Superior temporal gyrus (tissue), 1 donor: ENCODE data around the gene STK4.
A peak's percentile ranks its signal among the peaks of the same experiment; 100 is the strongest.
"Not testable (repeated sequence)": the region's sequence is repeated elsewhere in the genome, so short reads cannot be mapped to it uniquely, and the experiment has no call there.

Source experiments
- DNase-seq: peaks from one replicate; pipeline ENCODE4 v3.0.0-alpha.2; 2016; ENCODE audit errors: extremely low spot score

The STK4 gene

DNA sequence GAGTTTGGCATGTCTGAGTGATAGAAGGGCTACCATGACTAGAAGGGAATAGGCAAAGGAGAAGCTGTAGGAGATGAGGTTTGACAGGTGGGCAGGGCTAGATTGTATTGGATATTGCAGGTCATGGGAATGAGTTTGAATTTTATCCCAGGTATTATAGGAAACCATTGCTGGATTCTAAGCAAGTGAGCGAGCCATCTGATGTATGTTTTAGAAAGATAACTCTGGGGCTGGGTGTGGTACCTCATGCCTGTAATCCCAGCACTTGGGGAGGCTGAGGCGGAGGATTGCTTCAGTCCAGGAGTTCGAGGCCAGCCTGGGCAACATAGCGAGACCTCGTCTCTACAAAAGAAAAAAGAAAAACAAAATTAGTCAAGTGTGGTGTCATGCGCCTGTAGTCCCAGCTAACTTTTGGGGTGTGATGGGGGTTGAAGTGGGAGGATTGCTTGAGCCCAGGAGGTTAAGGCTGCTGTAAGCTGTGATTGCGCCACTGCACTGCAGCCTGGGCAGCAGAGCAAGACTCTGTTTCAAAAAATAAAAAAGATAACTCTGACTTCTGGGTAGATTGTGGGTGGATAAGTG lies 16.9 kb downstream of the STK4 start:
- DNase-seq = no peak

DNA sequence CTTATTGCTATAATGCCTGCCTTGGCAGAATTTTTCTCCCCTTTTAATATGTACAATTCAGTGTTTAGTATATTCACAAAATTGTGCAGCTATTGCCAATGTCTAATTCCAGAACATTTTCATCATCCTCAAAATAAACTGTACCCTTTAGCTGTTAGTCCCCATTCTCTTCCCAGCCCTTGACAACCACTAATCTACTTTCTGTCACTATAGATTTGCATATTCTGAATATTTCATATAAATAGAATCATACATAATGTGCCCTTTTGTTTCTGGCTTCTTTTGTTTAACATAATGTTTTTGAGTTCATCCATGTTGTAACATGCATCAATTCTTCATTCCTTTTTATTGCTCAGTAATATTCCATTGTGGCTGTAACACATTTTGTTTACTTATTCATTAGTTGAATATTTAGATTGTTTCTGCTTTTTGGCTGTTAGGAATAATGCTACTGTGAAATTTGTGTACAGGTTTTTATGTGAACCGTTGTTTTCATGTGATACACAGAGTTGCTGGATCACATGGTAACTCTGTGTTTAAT lies 22.4 kb downstream of the STK4 start:
- no peak for DNase-seq

DNA sequence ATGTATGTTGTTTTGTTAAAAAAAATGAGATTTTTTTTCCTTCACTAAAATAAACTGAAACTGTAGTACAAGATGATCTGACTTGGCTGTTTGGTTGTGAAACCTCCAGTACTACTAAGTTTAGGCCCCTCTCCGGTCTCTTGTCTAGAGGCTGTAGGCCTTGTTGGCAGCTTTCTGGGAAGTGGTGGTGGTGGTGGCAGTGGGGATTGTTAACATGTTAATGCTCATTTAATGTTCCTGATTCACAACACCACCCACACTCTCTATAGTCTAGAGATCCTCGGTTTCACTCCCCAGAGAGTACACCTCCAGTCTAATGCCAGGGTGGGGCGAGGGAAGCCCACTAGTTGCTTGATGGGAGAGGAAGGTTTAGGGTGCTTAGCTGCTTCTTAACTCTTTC lies 24.1 kb downstream of the STK4 start:
- DNase-seq = no peak

DNA sequence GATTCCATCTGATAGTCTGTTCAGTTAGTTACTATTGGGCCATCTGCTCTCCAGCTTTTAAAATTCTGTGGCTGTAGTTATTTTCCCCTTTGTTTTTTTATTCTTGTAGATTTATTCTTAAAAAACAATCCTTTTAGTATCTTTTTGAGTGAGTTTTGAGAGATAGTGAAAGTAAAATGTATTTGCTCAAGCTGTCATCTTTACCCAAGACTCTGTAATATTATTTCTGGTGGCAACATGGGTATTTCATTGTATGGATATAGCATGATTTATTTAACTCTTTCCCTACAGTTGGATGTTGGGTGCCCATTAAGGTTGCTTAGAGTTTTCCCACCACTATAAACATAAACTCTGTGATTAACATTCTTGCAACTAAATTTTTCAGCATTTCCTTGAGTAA lies 24.6 kb downstream of the STK4 start:
- DNase-seq = no peak

- DNase-seq = no peak
Observed at GRCh38 chr20:44993343-44993742, 27.0 kb downstream of the STK4 start.

DNA sequence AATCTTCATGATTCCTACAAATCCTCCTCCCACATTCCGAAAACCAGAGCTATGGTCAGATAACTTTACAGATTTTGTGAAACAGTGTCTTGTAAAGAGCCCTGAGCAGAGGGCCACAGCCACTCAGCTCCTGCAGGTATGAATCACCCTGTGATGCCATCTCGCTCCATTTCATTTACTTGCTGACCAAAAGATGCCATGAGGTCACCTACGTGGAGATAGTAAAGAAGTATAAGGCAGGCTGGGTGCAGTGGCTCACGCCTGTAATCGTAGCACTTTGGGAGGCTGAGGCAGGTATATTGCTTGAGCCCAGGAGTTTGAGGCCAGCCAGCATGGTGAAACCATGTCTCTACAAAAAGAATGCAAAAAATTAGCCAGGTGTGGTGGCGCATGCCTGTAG lies 30.9 kb downstream of the STK4 start:
- no peak for DNase-seq

DNA sequence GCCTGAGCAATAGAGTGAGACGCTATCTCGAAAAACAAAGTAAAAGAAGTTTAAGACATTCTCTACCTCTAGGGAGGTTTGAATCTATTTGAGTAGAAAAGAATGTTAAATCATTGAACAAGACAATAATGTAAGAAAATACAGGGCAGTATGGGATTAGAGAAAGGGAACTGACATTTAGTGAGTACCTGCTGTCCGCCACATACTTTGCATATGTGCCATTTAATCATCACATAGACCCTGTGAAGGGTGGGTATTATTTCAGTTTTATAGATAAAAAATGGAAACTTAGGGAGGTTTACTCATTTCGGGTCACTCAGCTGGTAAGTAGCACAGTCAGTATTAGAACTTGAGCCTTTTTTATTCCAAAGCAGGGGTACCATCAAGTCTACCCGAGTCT lies 31.4 kb downstream of the STK4 start:
- no peak for DNase-seq

GRCh38 chr20:45008521-45009049 lies 42.3 kb downstream of the STK4 start:
- DNase-seq = no peak

- DNase-seq = no peak
Observed at GRCh38 chr20:45010399-45010828, 44.1 kb downstream of the STK4 start.

GRCh38 chr20:45011108-45011526 lies 44.8 kb downstream of the STK4 start:
- DNase-seq = peak; percentile 94

GRCh38 chr20:45012682-45013302 lies 46.5 kb downstream of the STK4 start:
- DNase-seq = no peak

GRCh38 chr20:45014131-45014530 lies 47.8 kb downstream of the STK4 start:
- not testable (repeated sequence) for DNase-seq

DNA sequence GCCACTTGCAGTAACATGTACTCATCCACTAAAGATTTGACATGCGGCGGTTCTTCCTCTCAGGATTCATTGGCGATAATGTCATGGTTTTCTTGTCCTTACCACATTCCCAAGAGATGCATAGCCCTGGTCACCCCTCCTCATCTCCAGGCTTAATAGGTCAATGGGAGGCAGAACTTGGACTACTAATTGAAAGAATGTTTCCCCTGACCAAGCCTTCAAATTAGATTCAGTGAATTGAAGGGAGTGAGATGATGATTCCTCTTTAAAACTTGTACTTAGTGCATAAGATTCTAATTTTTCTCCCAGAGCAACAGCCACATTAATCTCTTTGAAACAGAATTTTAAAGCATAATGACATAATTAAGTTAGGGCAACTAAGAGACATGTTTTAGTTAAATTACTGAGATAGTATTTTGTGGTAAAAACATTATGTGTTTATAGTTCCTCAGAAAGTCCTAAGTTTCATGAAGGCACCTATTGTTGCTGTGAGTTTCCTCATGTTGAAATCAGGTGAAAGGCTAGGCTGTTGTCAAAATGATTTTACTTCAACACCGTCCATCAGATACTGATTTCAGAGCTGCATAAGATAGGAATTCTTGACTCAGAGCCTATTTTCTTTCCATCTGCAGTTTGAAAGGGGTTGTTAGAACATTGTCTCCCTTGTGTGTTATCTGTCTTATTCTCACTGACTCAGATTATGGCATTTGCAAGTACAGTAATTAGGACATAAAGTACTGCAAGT lies 48.5 kb downstream of the STK4 start:
- peak; percentile 24 for DNase-seq

DNA sequence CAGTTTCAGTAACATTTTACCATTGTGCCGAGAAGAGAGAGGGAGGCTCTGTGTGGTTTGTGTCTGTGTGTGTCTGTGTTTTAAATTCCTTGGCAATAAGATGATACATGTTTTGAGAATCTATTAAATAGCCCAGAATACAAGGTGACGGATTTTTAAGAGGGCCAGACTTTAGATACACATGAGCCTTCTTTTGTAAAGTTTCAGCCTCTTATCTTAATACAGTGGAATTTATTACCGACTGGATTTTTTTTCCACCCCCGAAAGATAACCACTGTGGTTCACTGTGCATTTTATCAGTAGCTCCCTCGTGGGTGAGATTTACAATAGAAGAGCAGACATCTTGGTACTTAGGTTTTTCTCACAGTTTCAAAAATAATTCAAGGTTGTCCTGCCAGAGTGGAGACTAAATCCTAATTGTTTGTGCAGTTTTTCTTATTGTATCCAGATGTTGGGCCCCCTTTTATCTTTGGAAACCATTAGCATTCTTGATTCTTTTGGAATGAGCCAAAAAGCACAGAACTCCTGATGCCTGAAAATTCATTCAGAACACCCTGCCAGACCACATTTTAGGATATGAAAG lies 49.9 kb downstream of the STK4 start:
- DNase-seq = no peak

- no peak for DNase-seq
Observed at GRCh38 chr20:45017281-45017680, 51.0 kb downstream of the STK4 start.

- DNase-seq = no peak
Observed at GRCh38 chr20:45017857-45018256, 51.5 kb downstream of the STK4 start.

DNA sequence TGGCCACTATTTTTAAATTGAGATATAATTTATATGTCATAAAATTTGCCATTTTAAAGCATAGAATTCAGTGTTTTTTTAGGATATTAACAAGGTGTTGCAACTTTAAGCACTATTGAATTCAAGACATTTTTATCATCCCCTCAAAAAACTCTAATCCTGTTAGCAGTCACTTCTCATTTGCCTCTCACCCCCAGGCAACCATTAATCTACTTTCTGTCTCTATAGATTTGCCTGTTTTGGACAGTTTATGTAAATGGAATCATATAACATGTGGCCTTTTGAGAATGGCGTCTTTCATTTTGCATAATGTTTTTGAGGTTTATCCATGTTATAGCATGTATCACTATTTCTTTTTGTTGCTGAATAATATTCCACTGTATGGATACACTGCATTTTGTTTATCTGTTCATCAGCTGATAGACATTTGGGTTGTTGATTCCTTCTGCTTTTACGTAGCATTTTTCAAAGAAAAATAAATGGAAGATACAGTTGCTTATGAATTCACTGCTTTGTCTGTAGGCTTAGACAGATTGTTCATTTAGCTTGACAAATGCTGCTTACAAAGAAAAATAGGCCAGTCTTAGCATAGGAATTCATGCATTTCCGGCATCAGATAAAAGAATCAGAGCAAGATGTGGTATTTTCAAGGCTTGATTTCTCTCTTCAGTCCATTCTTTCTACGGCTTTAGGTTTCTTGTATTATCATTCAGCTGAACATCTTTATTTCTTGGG lies 52.9 kb downstream of the STK4 start:
- peak; percentile 45 for DNase-seq

- no peak for DNase-seq
Observed at GRCh38 chr20:45019762-45020123, 53.4 kb downstream of the STK4 start.

DNA sequence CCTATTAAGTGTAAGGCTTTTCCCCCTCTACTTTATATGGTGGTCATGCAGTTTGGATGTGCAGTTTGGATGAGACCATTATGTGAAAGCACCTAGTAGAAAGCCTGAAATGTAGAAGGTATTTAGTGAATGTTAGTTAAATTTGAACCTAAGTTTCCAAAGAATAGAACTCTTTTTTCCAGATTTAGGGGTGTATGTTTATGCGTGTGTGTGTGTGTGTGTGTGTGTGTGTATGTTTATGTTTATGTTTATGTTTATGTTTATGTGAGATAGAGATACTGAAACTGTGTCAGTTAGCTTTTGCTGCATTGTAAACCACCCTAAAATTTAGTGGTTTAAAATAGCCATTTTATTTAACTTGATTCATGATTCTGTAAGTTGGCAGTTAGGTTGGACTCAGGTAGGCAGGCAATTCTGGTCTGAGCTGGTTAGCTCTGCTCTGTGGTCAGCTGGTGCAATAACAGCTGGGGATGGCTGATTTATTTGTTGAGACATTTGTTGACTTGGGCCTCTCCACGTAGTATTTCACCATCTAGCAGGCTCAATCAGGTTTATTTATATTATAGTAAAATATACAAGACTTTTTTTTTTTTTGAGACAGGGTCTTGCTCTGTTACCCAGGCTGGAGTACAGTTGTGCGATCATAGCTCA lies 54.0 kb downstream of the STK4 start:
- DNase-seq = no peak

GRCh38 chr20:45021631-45022030 lies 55.3 kb downstream of the STK4 start:
- DNase-seq = no peak

DNA sequence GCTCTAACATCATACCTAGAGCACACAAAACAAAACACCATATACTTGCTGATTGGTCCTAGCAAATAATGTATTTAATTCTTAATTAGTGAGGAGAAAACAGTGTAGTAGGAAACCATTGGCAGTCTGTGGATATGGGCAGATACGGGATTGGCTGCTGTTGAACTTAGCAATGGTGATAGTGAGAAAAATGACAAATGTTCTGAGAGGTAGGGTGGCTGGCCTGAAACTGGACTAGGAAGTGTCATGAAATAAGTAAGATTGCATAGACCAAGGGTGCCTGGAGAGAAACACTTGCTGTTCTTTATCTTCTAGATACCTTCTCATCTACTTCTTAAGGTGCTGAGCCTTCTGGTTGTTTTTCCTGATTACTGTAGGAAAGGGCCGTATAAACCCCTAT lies 56.8 kb downstream of the STK4 start:
- DNase-seq = not testable (repeated sequence)
